K562 (cell line): Measurements from ENCODE around the gene PACS2. TPM values are rescaled to one million over a fixed set of nuclear protein-coding genes. Genes with fewer than 3 reads are reported as not detected.

ENCODE experiments used
- ATAC-seq: fragments of 200-7000 bp; cut with Tn5 transposase; 3 replicates; pipeline ENCODE4 v1.9.1; 2020; ENCODE audit warnings: moderate library complexity
- BruUV-seq: library from RNA; stranded (reverse); fragments of 400-500 nt; replicated peaks from 2 replicates; lab custom pipeline; 2021; lab: Mats Ljungman, UMichigan
- CTCF ChIA-PET: fragments of 300-600 bp; formaldehyde crosslinking; extraction: SDS; loops from one replicate; lab custom pipeline; 2021; ENCODE audit warnings: low intra/inter-chr PET ratio; lab: Yijun Ruan, JAX
- POLR2A ChIA-PET: fragments of 300-600, 350-650 bp; sonication (Branson Sonifier 250); formaldehyde crosslinking; extraction: SDS; loops from one replicate; lab custom pipeline; 2021; ENCODE audit warnings: antibody characterized with exemption, inconsistent platforms; lab: Yijun Ruan, JAX
- DNase-seq, 4 experiments: peaks; one replicate each; pipeline versions ENCODE4 v3.0.0 to v3.0.0-alpha.2; 2011 to 2018; ENCODE audit warnings: low spot score in 3 of 4, mixed read lengths in 3 of 4; ENCODE audit errors: extremely low read depth in 1 of 4
- FAIRE-seq: peaks from 2 replicates; lab custom pipeline; 2011; peaks lifted over from hg19 to GRCh38; lab: Jason Lieb, UNC
- H2AFZ ChIP-seq: 2 replicates; pipeline ENCODE4 v1.6.0; 2011; ENCODE audit warnings: low read depth, low read length, control low read depth, inconsistent platforms
- H3K27ac ChIP-seq: fragments of 200-600 bp; 3 replicates; pipeline ENCODE4 v1.8.0; 2011; ENCODE audit warnings: low read depth, mild to moderate bottlenecking, control low read depth, inconsistent platforms, low read length, moderate library complexity, mixed read lengths; ENCODE audit errors: extremely low read depth
- H3K27me3 ChIP-seq, 2 experiments: fragments of 300-600 bp in 1 of 2; 2 replicates in 1 of 2; 3 replicates in 1 of 2; pipeline versions ENCODE4 v1.6.0 to v1.8.0; 2011; ENCODE audit warnings: inconsistent platforms in 2 of 2, low read length in 2 of 2, mild to moderate bottlenecking in 1 of 2, mixed read lengths in 1 of 2, moderate library complexity in 1 of 2; ENCODE audit not compliant: control insufficient read depth in 2 of 2, insufficient read depth in 2 of 2
- H3K36me3 ChIP-seq: fragments of 300-600 bp; 3 replicates; pipeline ENCODE4 v1.8.0; 2011; ENCODE audit warnings: mild to moderate bottlenecking, low read length, inconsistent platforms; ENCODE audit not compliant: control insufficient read depth, insufficient read depth
- H3K4me1 ChIP-seq, 2 experiments: fragments of 200-600 bp in 1 of 2; replicated peaks in 1 of 2; 2 replicates in 1 of 2; 3 replicates in 1 of 2; pipeline versions ENCODE4 v1.5.1 to v1.8.0; 2011; ENCODE audit warnings: inconsistent platforms in 2 of 2, low read length in 2 of 2, mild to moderate bottlenecking in 1 of 2, mixed read lengths in 1 of 2, moderate library complexity in 1 of 2; ENCODE audit not compliant: control insufficient read depth in 2 of 2, insufficient read depth in 2 of 2
- H3K4me2 ChIP-seq: 2 replicates; pipeline ENCODE4 v1.6.1; 2011; ENCODE audit warnings: low read length, control low read depth, inconsistent platforms, mixed read lengths; ENCODE audit not compliant: insufficient read depth
- H3K4me3 ChIP-seq: fragments of 200-600 bp; sonication (generic), shearing (Covaris generic); 2 replicates; pipeline ENCODE4 v1.5.1; 2016; ENCODE audit warnings: control low read depth, inconsistent platforms
- H3K79me2 ChIP-seq: fragments of 200-600 bp; 3 replicates; pipeline ENCODE4 v1.8.0; 2011; ENCODE audit warnings: low read length, inconsistent platforms; ENCODE audit not compliant: control insufficient read depth, insufficient read depth
- H3K9ac ChIP-seq, 2 experiments: 2 replicates each; pipeline versions ENCODE4 v1.6.0 to v1.6.1; 2011; ENCODE audit warnings: low read depth in 2 of 2, low read length in 2 of 2, control low read depth in 1 of 2, inconsistent platforms in 1 of 2, mild to moderate bottlenecking in 1 of 2, mixed read lengths in 1 of 2; ENCODE audit not compliant: insufficient read depth in 1 of 2
- H3K9me1 ChIP-seq: one replicate; pipeline ENCODE4 v1.6.0; 2011; ENCODE audit warnings: inconsistent platforms, mild to moderate bottlenecking, low read length, moderate library complexity; ENCODE audit not compliant: control insufficient read depth, insufficient read depth
- H3K9me3 ChIP-seq: replicated peaks from 2 replicates; pipeline ENCODE4 v1.5.1; 2011; ENCODE audit warnings: low read depth, low read length, inconsistent platforms; ENCODE audit not compliant: control insufficient read depth, insufficient read depth
- H4K20me1 ChIP-seq: replicated peaks from 2 replicates; pipeline ENCODE4 v1.6.1; 2011; ENCODE audit warnings: low read length, inconsistent platforms, mixed read lengths; ENCODE audit not compliant: control insufficient read depth, insufficient read depth
- L3MBTL2 ChIP-seq: fragments of 450-650 bp; IDR thresholded peaks from 2 replicates; pipeline ENCODE4 v1.6.1; 2016; ENCODE audit warnings: mild to moderate bottlenecking, moderate library complexity
- ZNF24 ChIP-seq: fragments of 450-650 bp; IDR thresholded peaks from 2 replicates; pipeline ENCODE4 v1.6.1; 2016
- ZNF384 ChIP-seq: IDR thresholded peaks from 2 replicates; pipeline ENCODE4 v1.6.1; 2012; ENCODE audit warnings: low read depth, low read length, improper control_type of control experiment
- ZNF431 ChIP-seq: sonication (generic); formaldehyde crosslinking; IDR thresholded peaks from 2 replicates; pipeline ENCODE4 v1.8.0; 2022; ENCODE audit warnings: mild to moderate bottlenecking, missing genetic modification reagents
- ZNF766 ChIP-seq: fragments of 200-800 bp; sonication (Bioruptor generic); conservative IDR thresholded peaks from 2 replicates; pipeline ENCODE4 v1.6.1; 2016; ENCODE audit warnings: missing genetic modification characterization, missing compliant biosample characterization
- WGBS: fragments of 100-300 bp; shearing (Covaris generic); methylation state at CpG from one replicate; pipeline ENCODE4 v1.1.6; 2016; ENCODE audit warnings: low coverage, mixed read lengths; ENCODE audit not compliant: insufficient coverage; ENCODE audit errors: missing lambda C conversion rate; 5-methylcytosine and 5-hydroxymethylcytosine counted together
- in situ Hi-C: fragments of 300-500 bp; cut with MboI; formaldehyde crosslinking; loops from 4 replicates; pipeline ENCODE4 v1.15.0; 2018; ENCODE audit warnings: inconsistent platforms, mixed read lengths
- intact Hi-C: fragments of 100-400 bp; cut with micrococcal nuclease; formaldehyde crosslinking; loops from 2 replicates; pipeline ENCODE4 v1.14.2; 2022
- polyA plus RNA-seq, 8 experiments: library from polyadenylated mRNA; depleted of rRNA in 4 of 8; stranded (reverse) in 5 of 8; unstranded in 3 of 8; fragments of >200 nt; fragmentation: Nextera tagmentation in 2 of 8; fragmentation: Illumina TruSeq in 1 of 8; extraction: Ambion mirVana in 2 of 8; extraction: Trizol in 1 of 8; gene quantifications; 2 replicates each; pipeline versions ENCODE4 v1.2.1 to v1.2.3, GENCODE V29; 2011 to 2014; ENCODE audit warnings: inconsistent platforms in 1 of 8, missing spikeins in 1 of 8
- total RNA-seq, 7 experiments: library from RNA; depleted of rRNA in 6 of 7; stranded (reverse); fragments of >200 nt in 6 of 7; fragmentation: Illumina TruSeq in 2 of 7; extraction: Trizol in 2 of 7; gene quantifications; 2 replicates each; pipeline versions ENCODE4 v1.2.1 to v1.2.3, GENCODE V29; 2011 to 2021; ENCODE audit warnings: low replicate concordance in 1 of 7
- TF ChIP-seq, protein P1 (sequence below): fragments of 450-650 bp; IDR thresholded peaks from 2 replicates; pipeline ENCODE4 v1.7.1; 2018; ENCODE audit warnings: mild to moderate bottlenecking, low read depth; ENCODE audit not compliant: partially characterized antibody

The PACS2 gene
- total and polyA plus RNA-seq, 9 of the 15 experiments (the other 6 are each of a cell fraction or from before 2014, with no cell fraction given), result 0.11 to 20.8 (median 9.9) TPM

GRCh38 chr14:105304565-105304964 is 10.0 kb upstream of the PACS2 start:
- H3K9me3 ChIP-seq, result peaks cover 2% of the 10 kb centered on the region; the same call in 1 of the 2 replicates
- ATAC-seq, result no peak
- 57% methylated on average over 8 of the region's 9 CpGs for WGBS
- no peak for DNase-seq
- intact Hi-C loops, result no loop called here
- in situ Hi-C loops, result no loop called here
- FAIRE-seq, result no peak
- TF ChIP-seq, protein P1, sequence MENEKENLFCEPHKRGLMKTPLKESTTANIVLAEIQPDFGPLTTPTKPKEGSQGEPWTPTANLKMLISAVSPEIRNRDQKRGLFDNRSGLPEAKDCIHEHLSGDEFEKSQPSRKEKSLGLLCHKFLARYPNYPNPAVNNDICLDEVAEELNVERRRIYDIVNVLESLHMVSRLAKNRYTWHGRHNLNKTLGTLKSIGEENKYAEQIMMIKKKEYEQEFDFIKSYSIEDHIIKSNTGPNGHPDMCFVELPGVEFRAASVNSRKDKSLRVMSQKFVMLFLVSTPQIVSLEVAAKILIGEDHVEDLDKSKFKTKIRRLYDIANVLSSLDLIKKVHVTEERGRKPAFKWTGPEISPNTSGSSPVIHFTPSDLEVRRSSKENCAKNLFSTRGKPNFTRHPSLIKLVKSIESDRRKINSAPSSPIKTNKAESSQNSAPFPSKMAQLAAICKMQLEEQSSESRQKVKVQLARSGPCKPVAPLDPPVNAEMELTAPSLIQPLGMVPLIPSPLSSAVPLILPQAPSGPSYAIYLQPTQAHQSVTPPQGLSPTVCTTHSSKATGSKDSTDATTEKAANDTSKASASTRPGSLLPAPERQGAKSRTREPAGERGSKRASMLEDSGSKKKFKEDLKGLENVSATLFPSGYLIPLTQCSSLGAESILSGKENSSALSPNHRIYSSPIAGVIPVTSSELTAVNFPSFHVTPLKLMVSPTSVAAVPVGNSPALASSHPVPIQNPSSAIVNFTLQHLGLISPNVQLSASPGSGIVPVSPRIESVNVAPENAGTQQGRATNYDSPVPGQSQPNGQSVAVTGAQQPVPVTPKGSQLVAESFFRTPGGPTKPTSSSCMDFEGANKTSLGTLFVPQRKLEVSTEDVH, result no peak
- TF ChIP-seq ZNF766 (0 out of 2 replicates have a peak, but pooled peaks have one; percentile 37), L3MBTL2 (no peak), ZNF384 (no peak), ZNF24 (no peak), ZNF431 (CRISPR knock-in tag) (peak; percentile 94)
- TF ChIP-seq, all 486 proteins: peak for 2
- H3K4me2 ChIP-seq, result no peak overlapping the region
- H3K4me3 ChIP-seq, result no peak overlapping the region
- peaks cover 4 to 29% of the 10 kb centered on the region in 2 experiments; a peak in 4 of 5 replicates for H3K4me1 ChIP-seq
- H3K9me1 ChIP-seq, result no peaks in the 10 kb centered on the region
- 0 out of 2 replicates have a peak overlapping the region, but pooled peaks have one; percentile 9 for H2AFZ ChIP-seq
- H3K36me3 ChIP-seq, result no peaks in the 10 kb centered on the region
- no peak overlapping the region for H3K27ac ChIP-seq
- no peaks in the 10 kb centered on the region for H3K27me3 ChIP-seq
- H3K9ac ChIP-seq, result no peak overlapping the region
- ChIA-PET CTCF (interaction anchor here (0.6 kb wide), 1 partner anchor 478 kb away, joined by 3 read pairs; no protein-coding TSS in a partner anchor), POLR2A (interaction anchor here (1.1 kb wide), 1 partner anchor 22 kb away, joined by 3 read pairs; no protein-coding TSS in a partner anchor)
- no peaks in the 10 kb centered on the region for H4K20me1 ChIP-seq
- H3K79me2 ChIP-seq, result peaks cover 9% of the 10 kb centered on the region
- BruUV-seq, result no TSS peak
